Suppressor macrophage treated with lipopolysaccharide for 1 hour (primary cell): ENCODE measurements around the gene APOE.
"Not testable (repeated sequence)": the region's sequence is repeated elsewhere in the genome, so short reads cannot be mapped to it uniquely, and the experiment has no call there.

Experiments used
- DNase-seq, 3 donors: peaks; one replicate each; pipeline ENCODE4 v3.0.0-alpha.2; 2020 to 2022

The APOE gene

DNA sequence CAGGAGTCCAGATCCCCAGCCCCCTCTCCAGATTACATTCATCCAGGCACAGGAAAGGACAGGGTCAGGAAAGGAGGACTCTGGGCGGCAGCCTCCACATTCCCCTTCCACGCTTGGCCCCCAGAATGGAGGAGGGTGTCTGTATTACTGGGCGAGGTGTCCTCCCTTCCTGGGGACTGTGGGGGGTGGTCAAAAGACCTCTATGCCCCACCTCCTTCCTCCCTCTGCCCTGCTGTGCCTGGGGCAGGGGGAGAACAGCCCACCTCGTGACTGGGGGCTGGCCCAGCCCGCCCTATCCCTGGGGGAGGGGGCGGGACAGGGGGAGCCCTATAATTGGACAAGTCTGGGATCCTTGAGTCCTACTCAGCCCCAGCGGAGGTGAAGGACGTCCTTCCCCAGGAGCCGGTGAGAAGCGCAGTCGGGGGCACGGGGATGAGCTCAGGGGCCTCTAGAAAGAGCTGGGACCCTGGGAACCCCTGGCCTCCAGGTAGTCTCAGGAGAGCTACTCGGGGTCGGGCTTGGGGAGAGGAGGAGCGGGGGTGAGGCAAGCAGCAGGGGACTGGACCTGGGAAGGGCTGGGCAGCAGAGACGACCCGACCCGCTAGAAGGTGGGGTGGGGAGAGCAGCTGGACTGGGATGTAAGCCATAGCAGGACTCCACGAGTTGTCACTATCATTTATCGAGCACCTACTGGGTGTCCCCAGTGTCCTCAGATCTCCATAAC, at the start of gene APOE:
TSS of gene APOE (plus strand) at position 360 of the 724 bp plus-strand sequence. CDS start 829 bp downstream, outside the sequence.
- DNase-seq, result peak; percentile 40 to 73 (median 46)

DNA sequence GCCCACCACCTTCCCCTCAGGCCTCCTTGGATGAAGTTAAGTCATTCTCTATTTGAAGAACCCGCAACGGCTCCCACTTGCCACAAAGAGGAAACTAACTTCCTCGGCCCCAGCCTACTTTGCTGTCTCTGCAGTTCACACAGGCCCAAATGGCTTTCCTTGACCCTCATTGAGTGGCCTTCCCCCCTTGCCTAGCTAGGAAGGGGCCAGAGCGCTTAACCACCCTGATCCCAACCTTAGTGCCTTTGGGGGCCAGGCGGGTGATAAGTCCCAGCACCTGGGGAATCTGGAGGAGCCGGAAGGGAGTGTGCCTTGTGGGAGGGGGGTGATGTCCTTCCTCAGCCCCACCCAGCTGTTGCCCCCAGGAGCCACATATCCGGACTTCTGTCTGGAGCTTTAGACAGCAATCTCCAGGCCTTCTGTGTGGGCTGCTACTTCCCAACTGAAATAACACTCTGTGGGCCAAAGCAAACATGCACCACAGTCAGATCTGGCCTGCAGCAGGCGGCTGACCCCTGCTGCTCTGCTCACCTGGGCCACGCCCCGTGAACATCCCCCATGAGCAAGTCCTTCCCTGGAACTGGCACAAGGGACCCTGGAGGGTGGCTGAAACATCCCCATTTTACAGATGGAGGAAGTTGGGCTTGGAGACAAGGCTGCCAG, 49.0 kb upstream of the APOE start:
- DNase-seq, result peak; percentile 85 to 89 (median 88)

DNA sequence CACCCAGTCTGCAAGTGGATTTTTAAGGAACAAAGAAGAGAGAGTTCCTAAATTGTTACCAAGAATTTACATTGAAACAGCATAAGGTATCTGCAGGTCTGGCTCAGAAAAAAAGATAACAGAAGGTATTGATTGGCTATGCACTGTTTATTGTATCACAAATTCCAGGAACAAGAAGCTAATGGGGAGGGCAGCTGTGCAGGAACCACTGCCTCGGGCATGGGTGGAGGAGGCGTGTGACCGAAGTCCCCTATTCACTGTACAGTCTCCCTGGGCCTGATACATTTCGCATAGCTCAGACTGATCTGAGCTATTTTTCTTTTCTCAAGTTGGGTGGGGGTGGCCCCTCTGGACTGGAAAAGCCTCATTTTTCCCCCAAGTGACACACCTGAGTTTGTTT, 47.8 kb upstream of the APOE start:
- peak in 2 of 3 donors; percentile 48 to 56 for DNase-seq

DNA sequence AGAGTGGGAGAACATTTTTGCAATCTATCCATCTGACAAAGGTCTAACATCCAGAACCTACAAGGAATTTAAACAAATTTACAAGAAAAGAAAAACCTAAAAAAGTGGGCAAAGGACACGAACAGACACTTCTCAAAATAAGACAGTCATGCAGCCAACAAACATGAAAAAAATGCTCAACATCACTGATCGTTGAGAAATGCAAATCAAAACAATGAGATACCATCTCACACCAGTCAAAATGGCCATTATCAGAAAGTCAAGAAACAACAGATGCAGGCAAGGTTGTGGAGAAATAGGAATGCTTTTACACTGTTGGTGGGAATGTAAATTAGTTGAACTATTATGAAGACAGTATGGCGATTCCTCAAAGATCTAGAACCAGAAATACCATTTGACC, 44.0 kb upstream of the APOE start:
- DNase-seq, result not testable (repeated sequence)

DNA sequence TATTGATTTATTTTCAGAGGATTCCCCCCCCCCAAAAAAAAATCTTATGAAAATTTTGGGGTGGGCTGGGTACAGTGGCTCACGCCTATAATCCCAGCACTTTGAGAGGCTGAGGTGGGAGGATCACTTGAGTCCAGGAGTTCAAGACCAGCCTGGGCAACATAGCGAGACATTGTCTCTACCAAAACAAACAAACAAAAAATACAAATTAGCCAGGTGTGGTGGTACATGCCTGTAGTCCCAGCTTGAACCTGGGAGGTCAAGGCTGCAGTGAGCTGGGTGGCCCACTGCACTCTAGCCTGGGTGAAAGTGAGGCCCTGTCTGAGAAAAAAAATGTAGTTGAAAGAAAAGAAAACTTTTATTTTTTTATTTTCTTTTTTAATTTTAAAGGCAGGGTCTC, 41.6 kb upstream of the APOE start:
- no peak for DNase-seq

DNA sequence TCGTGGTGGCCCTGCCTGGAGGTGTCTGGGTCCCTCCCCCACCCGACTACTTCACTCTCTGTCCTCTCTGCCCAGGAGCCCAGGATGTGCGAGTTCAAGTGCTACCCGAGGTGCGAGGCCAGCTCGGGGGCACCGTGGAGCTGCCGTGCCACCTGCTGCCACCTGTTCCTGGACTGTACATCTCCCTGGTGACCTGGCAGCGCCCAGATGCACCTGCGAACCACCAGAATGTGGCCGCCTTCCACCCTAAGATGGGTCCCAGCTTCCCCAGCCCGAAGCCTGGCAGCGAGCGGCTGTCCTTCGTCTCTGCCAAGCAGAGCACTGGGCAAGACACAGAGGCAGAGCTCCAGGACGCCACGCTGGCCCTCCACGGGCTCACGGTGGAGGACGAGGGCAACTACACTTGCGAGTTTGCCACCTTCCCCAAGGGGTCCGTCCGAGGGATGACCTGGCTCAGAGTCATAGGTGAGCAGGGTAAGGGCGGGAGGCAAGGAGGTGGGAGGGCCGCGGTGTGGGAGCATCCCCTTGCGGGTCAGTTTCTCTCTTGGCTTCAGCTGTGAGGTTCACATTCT, 40.3 kb upstream of the APOE start:
- no peak for DNase-seq

DNA sequence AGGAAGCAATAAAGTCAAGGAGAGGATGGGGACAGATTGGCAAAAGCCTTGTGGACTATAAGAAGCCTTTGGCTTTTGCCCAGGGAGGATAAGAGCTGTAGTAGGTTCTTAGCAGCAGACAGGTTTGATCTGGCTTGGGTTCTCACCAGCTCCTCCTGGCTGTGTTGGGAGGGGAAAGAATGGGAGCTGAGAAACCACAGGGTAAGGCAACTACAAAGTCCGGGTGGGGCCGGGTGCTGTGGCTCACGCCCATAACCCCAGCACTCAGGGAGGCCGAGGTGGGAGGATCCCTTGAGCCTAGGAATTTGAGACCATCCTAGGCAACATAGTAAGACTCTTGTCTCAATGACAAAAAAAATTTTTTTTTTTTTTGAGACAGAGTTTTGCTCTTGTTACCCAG, 38.9 kb upstream of the APOE start:
- no peak for DNase-seq

DNA sequence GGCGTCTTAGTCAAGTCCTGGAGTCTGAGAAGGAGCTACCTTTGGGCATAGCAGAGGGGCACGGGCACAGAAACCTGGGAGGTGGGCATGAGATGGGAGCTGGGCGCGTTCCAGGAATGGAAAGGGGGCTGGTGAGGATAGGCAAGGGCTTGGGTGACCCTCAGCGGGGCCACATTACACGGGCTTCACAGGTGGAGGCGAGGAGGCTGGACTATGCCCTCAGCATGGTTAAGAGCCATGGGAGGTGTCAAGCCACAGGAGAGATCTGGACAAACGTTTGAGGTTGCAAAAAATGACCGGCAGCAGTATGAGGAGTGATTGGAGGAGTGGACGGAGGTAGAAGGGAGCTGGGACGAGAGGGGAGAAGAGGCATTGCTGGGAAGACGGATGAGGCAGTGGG, 38.0 kb upstream of the APOE start:
- DNase-seq, result no peak

DNA sequence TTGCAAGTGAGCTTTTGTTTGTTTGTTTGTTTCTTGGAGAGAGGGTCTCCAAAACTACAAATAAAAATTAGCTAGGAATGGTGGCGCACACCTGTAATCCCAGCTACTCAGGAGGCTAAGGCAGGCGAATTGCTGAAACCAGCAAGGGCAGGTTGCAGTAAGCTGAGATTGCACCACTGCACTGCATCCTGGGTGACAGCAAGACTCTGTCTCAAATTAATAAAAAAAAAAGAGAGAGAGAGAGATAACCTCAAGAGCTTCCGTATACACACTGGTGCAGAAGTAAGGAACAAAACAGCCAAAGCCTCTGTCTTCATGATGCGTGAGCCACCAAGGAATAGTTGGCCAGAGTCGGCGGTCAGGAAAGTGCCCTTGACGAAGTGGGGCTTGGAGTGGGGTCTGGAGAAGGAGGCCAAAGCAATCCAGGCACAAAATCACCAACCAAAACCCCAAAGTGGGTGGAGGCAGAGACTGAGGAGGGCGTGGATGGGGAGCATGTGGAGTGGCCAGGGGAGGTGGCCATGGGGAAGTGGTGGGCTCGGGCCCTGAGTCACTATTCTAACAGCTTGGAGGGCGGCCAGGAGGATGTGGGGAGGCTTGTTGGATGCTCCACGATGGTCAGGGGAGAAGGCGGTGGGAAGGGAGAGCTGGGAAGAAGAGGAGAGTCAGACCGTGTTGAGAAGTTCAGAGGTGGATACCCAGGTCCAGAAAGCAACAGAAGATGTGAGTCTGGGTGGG, 35.7 kb upstream of the APOE start:
- DNase-seq, result peak; percentile 90 to 95 (median 94)

DNA sequence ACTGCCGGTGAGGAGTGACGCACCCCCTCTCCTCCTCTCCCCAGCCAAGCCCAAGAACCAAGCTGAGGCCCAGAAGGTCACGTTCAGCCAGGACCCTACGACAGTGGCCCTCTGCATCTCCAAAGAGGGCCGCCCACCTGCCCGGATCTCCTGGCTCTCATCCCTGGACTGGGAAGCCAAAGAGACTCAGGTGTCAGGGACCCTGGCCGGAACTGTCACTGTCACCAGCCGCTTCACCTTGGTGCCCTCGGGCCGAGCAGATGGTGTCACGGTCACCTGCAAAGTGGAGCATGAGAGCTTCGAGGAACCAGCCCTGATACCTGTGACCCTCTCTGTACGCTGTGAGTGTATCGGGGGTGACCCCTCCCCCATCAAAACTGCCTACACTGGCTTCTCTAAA, 33.8 kb upstream of the APOE start:
- no peak for DNase-seq

DNA sequence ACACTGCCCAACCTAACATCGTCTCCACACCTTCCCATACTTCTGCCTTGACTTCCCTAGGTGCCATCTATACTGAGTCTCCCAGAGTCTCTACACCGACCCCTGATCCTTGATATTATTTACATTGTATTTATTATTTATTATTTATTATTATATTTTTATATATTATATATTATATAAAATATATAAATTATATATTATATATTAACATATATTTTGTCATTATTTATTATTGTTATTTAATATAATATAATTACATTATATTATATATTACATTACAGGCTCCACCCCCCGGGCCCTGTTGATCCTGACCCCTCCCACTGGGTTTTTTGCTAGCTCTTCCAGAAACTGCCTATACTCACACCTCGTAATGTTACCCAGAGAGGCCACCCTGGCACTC, 32.9 kb upstream of the APOE start:
- DNase-seq, result no peak

DNA sequence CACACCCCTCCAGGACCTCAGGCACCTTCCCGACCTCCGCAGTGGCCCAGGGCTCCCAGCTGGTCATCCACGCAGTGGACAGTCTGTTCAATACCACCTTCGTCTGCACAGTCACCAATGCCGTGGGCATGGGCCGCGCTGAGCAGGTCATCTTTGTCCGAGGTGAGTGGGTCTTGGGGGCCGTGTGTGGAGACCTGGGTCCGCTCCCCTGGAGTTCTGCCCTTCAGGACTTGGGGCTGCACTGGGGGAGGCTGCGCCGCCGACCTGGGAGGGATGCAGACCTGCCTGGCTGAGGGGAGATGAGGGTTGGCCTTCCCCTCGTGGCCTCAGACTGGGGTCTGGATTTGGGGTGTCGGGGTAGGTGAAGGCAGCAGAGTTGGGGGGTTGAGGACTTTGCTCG, 31.3 kb upstream of the APOE start:
- no peak for DNase-seq

DNA sequence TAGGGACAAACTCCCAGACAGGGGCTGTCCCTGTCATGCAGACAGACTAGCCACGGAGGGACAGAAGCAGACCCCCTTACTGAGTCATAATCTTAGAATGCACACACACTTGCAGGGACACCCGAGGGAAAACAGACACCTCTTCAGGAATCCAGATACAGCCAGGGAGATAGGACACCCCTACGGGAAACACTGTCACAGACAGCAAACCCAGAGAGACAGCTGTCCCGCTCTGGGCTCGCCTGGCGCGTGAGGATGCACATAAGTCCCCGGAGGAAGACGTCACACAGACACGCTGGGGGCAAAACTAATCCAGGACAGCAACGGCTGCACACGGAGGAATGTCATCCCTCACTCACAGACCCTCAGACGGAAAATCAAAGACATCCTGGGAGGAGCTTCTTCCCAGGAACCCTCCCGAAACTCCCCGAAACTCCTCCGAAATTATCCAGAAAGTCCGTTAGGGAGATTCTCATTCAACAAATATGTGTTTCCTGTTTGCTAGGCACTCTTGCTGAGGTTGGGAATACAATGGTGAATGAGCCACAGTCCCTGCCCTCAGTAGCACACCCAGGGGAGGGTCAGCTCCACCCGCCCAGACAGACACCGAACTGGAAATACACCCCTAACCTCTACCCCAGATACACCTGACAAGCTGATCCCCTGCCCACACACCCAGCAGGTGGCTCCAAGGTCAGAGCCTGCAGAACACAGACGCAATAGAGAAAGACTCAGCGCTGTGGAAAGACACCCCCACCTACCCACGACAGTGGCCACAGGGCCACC, 29.7 kb upstream of the APOE start:
- DNase-seq, result no peak

DNA sequence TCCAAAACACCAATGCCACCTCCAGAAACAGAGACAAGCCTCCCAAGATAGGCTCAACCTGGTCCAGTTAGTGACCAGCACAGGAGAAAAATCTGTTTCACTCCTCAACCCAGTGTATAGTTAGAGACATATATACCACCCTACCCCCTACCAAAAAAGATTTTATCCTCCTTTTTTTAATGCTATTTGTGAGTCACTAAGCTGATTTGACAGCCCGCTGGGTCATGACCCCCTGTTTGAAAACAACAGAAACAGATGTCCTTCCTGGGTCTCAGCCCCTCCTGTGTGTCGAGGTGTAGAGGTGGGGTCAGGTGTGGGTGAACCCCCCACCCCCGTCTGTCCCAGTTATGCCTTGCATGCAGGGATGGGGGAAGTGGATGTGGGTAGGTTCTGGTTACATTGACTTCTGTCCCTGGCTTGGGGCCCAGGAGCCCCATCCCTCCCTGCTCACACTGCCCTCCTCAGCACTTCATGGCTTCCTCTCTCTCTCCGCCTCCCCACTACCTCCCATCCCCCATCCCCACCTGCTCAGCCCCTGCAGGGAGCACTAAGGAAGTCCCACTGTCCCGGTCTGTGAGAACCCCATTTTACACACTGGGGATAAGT, 28.6 kb upstream of the APOE start:
- DNase-seq, result no peak

DNA sequence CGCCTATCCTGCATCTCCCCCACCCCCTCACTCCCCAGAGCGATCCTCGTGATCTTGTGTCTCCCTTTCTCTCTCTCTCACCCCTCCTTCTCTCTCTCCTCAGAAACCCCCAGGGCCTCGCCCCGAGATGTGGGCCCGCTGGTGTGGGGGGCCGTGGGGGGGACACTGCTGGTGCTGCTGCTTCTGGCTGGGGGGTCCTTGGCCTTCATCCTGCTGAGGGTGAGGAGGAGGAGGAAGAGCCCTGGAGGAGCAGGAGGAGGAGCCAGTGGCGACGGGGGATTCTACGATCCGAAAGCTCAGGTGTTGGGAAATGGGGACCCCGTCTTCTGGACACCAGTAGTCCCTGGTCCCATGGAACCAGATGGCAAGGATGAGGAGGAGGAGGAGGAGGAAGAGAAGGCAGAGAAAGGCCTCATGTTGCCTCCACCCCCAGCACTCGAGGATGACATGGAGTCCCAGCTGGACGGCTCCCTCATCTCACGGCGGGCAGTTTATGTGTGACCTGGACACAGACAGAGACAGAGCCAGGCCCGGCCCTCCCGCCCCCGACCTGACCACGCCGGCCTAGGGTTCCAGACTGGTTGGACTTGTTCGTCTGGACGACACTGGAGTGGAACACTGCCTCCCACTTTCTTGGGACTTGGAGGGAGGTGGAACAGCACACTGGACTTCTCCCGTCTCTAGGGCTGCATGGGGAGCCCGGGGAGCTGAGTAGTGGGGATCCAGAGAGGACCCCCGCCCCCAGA, 27.3 kb upstream of the APOE start:
- DNase-seq, result no peak

DNA sequence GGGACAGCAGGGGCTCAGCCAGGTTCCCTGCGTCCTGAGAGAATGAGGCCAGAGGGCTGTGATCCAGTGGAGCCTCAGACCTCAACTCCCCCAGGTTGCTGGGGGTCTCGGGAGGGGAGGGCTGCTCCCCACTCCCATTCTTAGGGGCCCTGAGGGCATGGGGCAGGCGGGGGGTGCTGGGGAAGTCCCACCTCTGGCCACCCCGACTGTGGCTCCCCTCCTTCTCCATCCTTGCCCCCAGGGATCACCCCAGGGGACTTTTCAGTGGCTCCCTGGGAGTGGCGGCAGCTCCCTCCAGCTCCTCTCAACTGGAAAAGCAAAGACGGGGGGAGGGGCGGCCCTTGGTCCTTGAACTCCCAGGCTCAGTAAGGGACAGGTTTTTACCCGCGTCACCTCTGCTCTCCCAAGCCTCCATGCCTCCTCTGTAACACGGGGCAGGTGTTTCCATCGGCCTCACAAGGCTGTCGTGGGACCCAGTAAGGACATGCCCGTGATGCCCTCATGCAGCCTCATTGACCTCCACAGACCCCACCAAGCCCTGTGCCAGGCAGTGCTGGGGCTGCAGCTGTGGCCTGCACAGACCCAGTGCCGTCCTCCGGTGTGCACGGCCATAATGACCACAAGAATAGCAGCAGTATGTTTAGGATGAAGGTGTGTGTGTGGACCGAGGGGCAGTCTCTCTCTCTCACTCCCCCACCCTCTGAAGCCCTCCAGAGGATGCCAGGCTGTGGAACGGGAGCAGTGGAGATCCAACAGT, 26.1 kb upstream of the APOE start:
- no peak for DNase-seq

DNA sequence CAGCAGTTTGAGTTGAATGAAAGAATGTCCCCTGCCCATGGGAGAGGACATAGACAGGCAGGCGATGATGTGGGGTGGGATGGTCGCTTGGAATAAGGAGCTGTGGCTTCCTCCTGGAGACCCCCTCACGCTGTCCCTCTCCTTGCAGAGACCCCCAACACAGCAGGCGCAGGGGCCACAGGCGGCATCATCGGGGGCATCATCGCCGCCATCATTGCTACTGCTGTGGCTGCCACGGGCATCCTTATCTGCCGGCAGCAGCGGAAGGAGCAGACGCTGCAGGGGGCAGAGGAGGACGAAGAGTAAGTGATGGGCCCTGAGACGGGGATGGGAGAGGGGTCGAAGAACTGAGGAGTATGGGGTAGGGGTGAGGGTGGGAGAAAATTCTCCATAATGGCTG, 23.5 kb upstream of the APOE start:
- no peak for DNase-seq

DNA sequence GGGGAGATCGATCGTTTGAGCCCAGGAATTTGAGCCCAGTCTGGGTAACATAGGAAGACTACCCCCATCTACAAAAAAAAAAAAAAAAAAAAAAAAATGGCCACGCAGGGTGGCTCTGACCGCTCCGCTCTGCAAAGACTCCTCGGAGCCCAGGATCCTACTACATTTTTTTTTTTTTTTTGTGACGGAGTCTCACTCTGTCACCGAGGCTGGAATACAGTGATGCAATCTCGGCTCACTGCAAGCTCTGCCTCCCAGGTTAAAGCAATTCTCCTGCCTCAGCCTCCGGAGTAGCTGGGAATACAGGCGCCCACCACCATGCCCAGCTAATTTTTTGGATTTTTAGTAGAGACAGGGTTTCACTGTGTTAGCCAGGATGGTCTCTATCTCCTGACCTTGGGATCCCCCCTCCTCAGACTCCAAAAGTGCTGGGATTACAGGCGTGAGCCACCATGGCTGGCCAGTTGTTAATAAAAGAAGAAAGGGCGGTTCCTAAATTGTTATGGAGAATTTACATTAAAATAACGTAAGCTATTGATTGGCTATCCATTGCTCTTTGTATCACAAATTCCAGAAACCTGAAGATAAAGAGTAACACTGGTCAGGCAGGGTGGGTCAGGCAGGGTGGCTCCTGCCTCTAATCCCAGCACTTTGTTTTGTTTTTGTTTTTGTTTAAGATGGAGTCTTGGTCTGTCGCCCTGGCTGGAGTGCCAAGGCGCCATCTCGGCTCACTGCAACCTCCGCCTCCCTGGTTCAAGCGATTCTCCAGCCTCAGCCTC, 22.8 kb upstream of the APOE start:
- DNase-seq, result not testable (repeated sequence)

DNA sequence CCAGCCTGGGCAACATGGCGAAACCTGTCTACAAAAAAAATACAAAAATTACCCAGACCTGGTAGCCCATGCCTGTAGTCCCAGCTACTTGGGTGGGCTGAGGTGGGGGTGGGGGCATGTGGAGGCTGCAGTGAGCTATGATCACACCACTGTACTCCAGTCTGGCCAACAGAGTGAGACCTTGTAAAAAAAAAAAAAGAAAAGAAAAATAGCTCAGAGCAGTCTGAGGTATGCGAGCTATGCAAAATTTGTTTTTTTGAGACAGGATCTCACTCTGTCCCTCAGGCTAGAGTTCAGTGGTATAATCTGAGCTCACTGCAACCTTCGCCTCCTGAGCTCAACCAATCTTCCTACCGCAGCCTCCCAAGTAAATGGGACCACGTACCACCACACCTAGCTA, 21.7 kb upstream of the APOE start:
- DNase-seq, result no peak

DNA sequence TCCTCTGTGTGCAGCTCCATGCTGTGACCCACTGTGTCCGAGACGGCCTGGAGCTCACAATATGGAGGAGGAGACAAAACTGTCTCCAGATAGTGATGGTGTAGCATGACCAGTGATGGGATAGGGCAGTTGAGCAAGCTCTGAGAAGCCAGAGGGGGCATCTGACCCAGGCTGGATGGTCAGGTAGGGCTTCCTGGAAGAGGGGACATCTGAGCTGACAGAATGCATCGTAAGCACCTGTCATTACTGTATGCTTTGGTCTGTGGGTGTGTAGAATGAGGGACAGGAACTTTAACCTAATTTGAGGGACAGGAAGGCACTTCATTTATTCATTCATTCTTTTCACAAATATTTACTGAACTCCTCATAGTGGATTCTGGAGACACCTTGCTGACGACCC, 21.0 kb upstream of the APOE start:
- no peak for DNase-seq
